HepG2 (cell line): ENCODE measurements around the gene TPX2. TPM values are rescaled to one million over a fixed set of nuclear protein-coding genes. Genes with fewer than 3 reads are reported as not detected.
A peak's percentile ranks its signal among the peaks of the same experiment; 100 is the strongest.

Source experiments
- ATAC-seq: fragments of 200-7000 bp; cut with Tn5 transposase; 3 replicates; pipeline ENCODE4 v1.9.1; 2020; ENCODE audit warnings: mild to moderate bottlenecking, moderate library complexity
- BruUV-seq: library from RNA; stranded (reverse); fragments of 400-500 nt; replicated peaks from 2 replicates; lab custom pipeline; 2021; lab: Mats Ljungman, UMichigan
- CTCF ChIA-PET: fragments of 300-600 bp; formaldehyde crosslinking; extraction: SDS; loops from one replicate; lab custom pipeline; 2021; ENCODE audit warnings: low total read pairs, inconsistent platforms, low intra/inter-chr PET ratio; lab: Yijun Ruan, JAX
- POLR2A ChIA-PET: fragments of 350-600 bp; sonication (Branson Sonifier 250); formaldehyde crosslinking; loops from one replicate; lab custom pipeline; 2020; ENCODE audit warnings: antibody characterized with exemption, inconsistent platforms; lab: Yijun Ruan, JAX
- DNase-seq: peaks from one replicate; pipeline ENCODE4 v3.0.0-alpha.2; 2015; ENCODE audit warnings: low spot score
- FAIRE-seq: peaks from 3 replicates; lab custom pipeline; 2011; peaks lifted over from hg19 to GRCh38; lab: Jason Lieb, UNC
- H2AFZ ChIP-seq: one replicate; pipeline ENCODE4 v1.6.1; 2011; ENCODE audit warnings: low read length, inconsistent platforms
- H3K27ac ChIP-seq: fragments of 300-600 bp; 3 replicates; pipeline ENCODE4 v1.8.0; 2011; ENCODE audit warnings: mixed run types, mild to moderate bottlenecking, mixed read lengths, low read length, inconsistent platforms; ENCODE audit not compliant: insufficient read depth; ENCODE audit errors: extremely low read length
- H3K27me3 ChIP-seq, 2 experiments: fragments of 200-600 bp in 1 of 2; 2 replicates in 1 of 2; 3 replicates in 1 of 2; pipeline versions ENCODE4 v1.6.0 to v1.8.0; 2011; ENCODE audit warnings: low read length in 2 of 2, mild to moderate bottlenecking in 2 of 2, moderate library complexity in 2 of 2, inconsistent platforms in 1 of 2; ENCODE audit not compliant: insufficient read depth in 2 of 2, control insufficient read depth in 1 of 2
- H3K36me3 ChIP-seq, 2 experiments: fragments of 200-600 bp in 1 of 2; replicated peaks in 1 of 2; 2 replicates in 1 of 2; 3 replicates in 1 of 2; pipeline versions ENCODE4 v1.5.1 to v1.8.0; 2011; ENCODE audit warnings: low read length in 2 of 2, inconsistent platforms in 1 of 2; ENCODE audit not compliant: insufficient read depth in 2 of 2, control insufficient read depth in 1 of 2
- H3K4me1 ChIP-seq: 2 replicates; pipeline ENCODE4 v1.5.1; 2012; ENCODE audit warnings: low read length, inconsistent platforms; ENCODE audit not compliant: insufficient read depth
- H3K4me2 ChIP-seq: 2 replicates; pipeline ENCODE4 v1.6.0; 2011; ENCODE audit warnings: low read depth, low read length, inconsistent platforms
- H3K4me3 ChIP-seq, 3 experiments: fragments of 200-600 bp in 1 of 3; sonication (generic), shearing (Covaris generic) in 1 of 3; replicated peaks in 1 of 3; 2 replicates each; pipeline ENCODE4 v1.5.1; 2011 to 2016; ENCODE audit warnings: low read length in 3 of 3, inconsistent platforms in 2 of 3, low read depth in 2 of 3, mild to moderate bottlenecking in 2 of 3, control low read depth in 1 of 3, mixed read lengths in 1 of 3; ENCODE audit not compliant: insufficient read depth in 1 of 3
- H3K79me2 ChIP-seq: one replicate; pipeline ENCODE4 v1.6.1; 2011; ENCODE audit warnings: low read length, inconsistent platforms; ENCODE audit not compliant: insufficient read depth
- H3K9ac ChIP-seq: 2 replicates; pipeline ENCODE4 v1.6.0; 2011; ENCODE audit warnings: mild to moderate bottlenecking, low read depth, low read length, inconsistent platforms; ENCODE audit not compliant: insufficient read depth
- H3K9me3 ChIP-seq: 2 replicates; pipeline ENCODE4 v1.5.1; 2012; ENCODE audit warnings: mild to moderate bottlenecking, low read length
- H4K20me1 ChIP-seq: 2 replicates; pipeline ENCODE4 v1.6.0; 2011; ENCODE audit warnings: inconsistent platforms, mild to moderate bottlenecking, low read length, moderate library complexity; ENCODE audit not compliant: insufficient read depth
- CREB1 ChIP-seq, 2 experiments: fragments of 450-650 bp in 1 of 2; IDR thresholded peaks; 2 replicates each; pipeline ENCODE4 v1.6.1; 2016 to 2017; ENCODE audit warnings: control low read depth in 1 of 2, mild to moderate bottlenecking in 1 of 2, missing compliant biosample characterization in 1 of 2, missing genetic modification characterization in 1 of 2
- FOXC1 ChIP-seq: sonication (generic); formaldehyde crosslinking; IDR thresholded peaks from 2 replicates; pipeline ENCODE4 v1.8.0; 2022; ENCODE audit warnings: mild to moderate bottlenecking, missing genetic modification reagents, borderline replicate concordance
- GTF2F1 ChIP-seq: fragments of 150-350 bp; IDR thresholded peaks from 2 replicates; pipeline ENCODE4 v1.6.1; 2014; ENCODE audit warnings: low read length
- HDAC2 ChIP-seq: sonication (generic); formaldehyde crosslinking; IDR thresholded peaks from 2 replicates; pipeline ENCODE4 v1.4.0; 2020; ENCODE audit warnings: missing genetic modification reagents
- MED8 ChIP-seq: sonication (generic); formaldehyde crosslinking; IDR thresholded peaks from 2 replicates; pipeline ENCODE4 v1.8.1; 2023; ENCODE audit warnings: mild to moderate bottlenecking, missing genetic modification reagents; ENCODE audit not compliant: insufficient replicate concordance
- MYC ChIP-seq: sonication (generic); formaldehyde crosslinking; IDR thresholded peaks from 2 replicates; pipeline ENCODE4 v1.9.0; 2021; ENCODE audit warnings: missing genetic modification reagents, borderline replicate concordance
- ONECUT2 ChIP-seq: sonication (generic); formaldehyde crosslinking; IDR thresholded peaks from 2 replicates; pipeline ENCODE4 v1.4.0; 2020; ENCODE audit warnings: missing genetic modification reagents
- PITX1 ChIP-seq: sonication (generic); formaldehyde crosslinking; IDR thresholded peaks from 2 replicates; pipeline ENCODE4 v1.5.1; 2020; ENCODE audit warnings: mild to moderate bottlenecking, missing genetic modification reagents
- SIX1 ChIP-seq: sonication (generic); formaldehyde crosslinking; IDR thresholded peaks from 2 replicates; pipeline ENCODE4 v1.4.0; 2020; ENCODE audit warnings: missing genetic modification reagents, borderline replicate concordance
- SSRP1 ChIP-seq: IDR thresholded peaks from 2 replicates; pipeline ENCODE4 v1.6.1; 2016; ENCODE audit warnings: control low read depth
- ZC3H13 ChIP-seq: sonication (generic); formaldehyde crosslinking; IDR thresholded peaks from 2 replicates; pipeline ENCODE4 v1.8.1; 2023; ENCODE audit warnings: mild to moderate bottlenecking, missing genetic modification reagents, moderate library complexity
- ZNF224 ChIP-seq: sonication (generic); formaldehyde crosslinking; IDR thresholded peaks from 2 replicates; pipeline ENCODE4 v1.5.0; 2020; ENCODE audit warnings: mild to moderate bottlenecking, missing genetic modification reagents
- ZNF343 ChIP-seq: sonication (generic); formaldehyde crosslinking; IDR thresholded peaks from 2 replicates; pipeline ENCODE4 v1.4.0; 2020; ENCODE audit warnings: mild to moderate bottlenecking, missing genetic modification reagents
- ZNF441 ChIP-seq: sonication (generic); formaldehyde crosslinking; IDR thresholded peaks from 2 replicates; pipeline ENCODE4 v1.7.0; 2021; ENCODE audit warnings: missing genetic modification reagents, borderline replicate concordance
- ZNF496 ChIP-seq: sonication (generic); formaldehyde crosslinking; IDR thresholded peaks from 2 replicates; pipeline ENCODE4 v1.8.1; 2023; ENCODE audit warnings: mild to moderate bottlenecking, moderate library complexity, missing genetic modification reagents; ENCODE audit not compliant: insufficient replicate concordance
- ZNF703 ChIP-seq: sonication (generic); formaldehyde crosslinking; IDR thresholded peaks from 2 replicates; pipeline ENCODE4 v1.5.1; 2020; ENCODE audit warnings: missing genetic modification reagents, mild to moderate bottlenecking, moderate library complexity, borderline replicate concordance
- WGBS: methylation state at CpG from one replicate; pipeline ENCODE4 v1.1.6; 2017; ENCODE audit warnings: low lambda C conversion rate; 5-methylcytosine and 5-hydroxymethylcytosine counted together
- in situ Hi-C: cut with HindIII; loops from 2 replicates; pipeline ENCODE4 v1.10.0; 2017; ENCODE audit warnings: low pct_unique_long_range_greater_than_20kb; ENCODE audit not compliant: extremely low pct_ligation_motif_present
- intact Hi-C: fragments of 100-400 bp; cut with micrococcal nuclease; formaldehyde crosslinking; loops from one replicate; pipeline ENCODE4 v1.10.0; 2022; ENCODE audit not compliant: unreplicated experiment
- polyA plus RNA-seq, 8 experiments: library from polyadenylated mRNA; depleted of rRNA in 3 of 8; stranded (reverse) in 7 of 8; unstranded in 1 of 8; fragments of >200 nt; fragmentation: Illumina TruSeq in 4 of 8; extraction: Trizol in 4 of 8; gene quantifications; 2 replicates each; pipeline versions ENCODE4 v1.2.1 to v1.2.3, GENCODE V29; 2011 to 2016; ENCODE audit warnings: low read depth in 4 of 8, missing spikeins in 1 of 8, mixed read lengths in 1 of 8; ENCODE audit not compliant: insufficient read depth in 1 of 8
- total RNA-seq, 5 experiments: library from RNA; depleted of rRNA; stranded (reverse); fragments of >200 nt; fragmentation: Illumina TruSeq; extraction: Trizol; gene quantifications; 2 replicates each; pipeline ENCODE4 v1.2.3, GENCODE V29; 2016; ENCODE audit warnings: low read depth in 1 of 5
- TF ChIP-seq, protein P1 (sequence below): sonication (generic); formaldehyde crosslinking; IDR thresholded peaks from 2 replicates; pipeline ENCODE4 v1.4.0; 2020; ENCODE audit warnings: missing genetic modification reagents, mild to moderate bottlenecking, borderline replicate concordance
- TF ChIP-seq, protein P2 (sequence below): sonication (generic); formaldehyde crosslinking; IDR thresholded peaks from 2 replicates; pipeline ENCODE4 v1.5.0; 2020; ENCODE audit warnings: mild to moderate bottlenecking, missing genetic modification reagents, borderline replicate concordance

Gene TPX2
- total and polyA plus RNA-seq, 2 of the 13 experiments (the other 11 are each of a cell fraction or from before 2014, with no cell fraction given): 34.3 to 124 TPM

DNA sequence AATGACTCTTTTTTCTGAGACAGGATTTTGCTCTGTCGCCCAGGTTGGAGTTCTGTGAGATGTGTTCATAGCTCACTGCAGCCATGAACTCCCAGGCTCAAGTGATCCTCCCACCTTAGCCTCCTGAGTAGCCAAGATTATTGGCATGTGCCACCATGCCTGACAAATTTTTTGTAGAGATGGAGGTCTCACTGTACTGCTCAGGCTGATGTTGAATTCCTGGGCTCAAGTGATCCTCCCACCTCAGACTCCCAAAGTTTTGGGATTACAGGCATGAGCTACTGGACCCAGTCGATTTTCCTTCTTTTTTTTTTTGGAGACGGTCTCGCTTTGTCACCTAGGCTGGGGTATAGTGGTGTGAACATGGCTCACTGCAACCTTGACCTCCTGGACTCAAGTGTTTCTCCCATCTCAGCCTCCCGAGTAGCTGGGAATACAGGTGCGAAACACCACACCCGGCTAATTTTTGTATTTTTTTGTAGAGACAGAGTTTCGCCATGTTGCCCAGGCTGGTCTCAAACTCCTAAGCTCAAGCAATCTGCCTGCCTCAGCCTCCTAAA lies 40.8 kb upstream of the TPX2 start:
- ChIA-PET CTCF (interaction anchor here (1.2 kb wide), 1 partner anchor 19 kb away, joined by 3 read pairs; no protein-coding TSS in a partner anchor), POLR2A (interaction anchor here (1.0 to 33.2 kb wide), 12 partner anchors 10 to 126 kb away, joined by 3 to 2822 read pairs (median 26); partner anchors contain the start of genes BCL2L1, ID1 and TPX2)
- H4K20me1 ChIP-seq: no peaks in the 10 kb centered on the region; the same call in 1 of the 2 replicates
- 80% methylated on average over 8 of the region's 8 CpGs for WGBS
- H3K9ac ChIP-seq: peak overlapping the region; percentile 44; the same call in 1 of the 2 replicates
- H3K27me3 ChIP-seq: no peaks in the 10 kb centered on the region
- no peak overlapping the region for H2AFZ ChIP-seq
- peaks cover 36 to 64% of the 10 kb centered on the region in 2 experiments for H3K36me3 ChIP-seq
- H3K4me2 ChIP-seq: peak overlapping the region; percentile 28; the same call in 1 of the 2 replicates
- H3K4me1 ChIP-seq: peaks cover 100% of the 10 kb centered on the region
- no peaks in the 10 kb centered on the region for H3K9me3 ChIP-seq
- no peak for ATAC-seq
- DNase-seq: no peak
- in situ Hi-C loops (no loop called here), intact Hi-C loops (loop anchor here (5.0 kb wide), 1 partner anchor 36 kb away; no protein-coding TSS in a partner anchor)
- H3K4me3 ChIP-seq: no peak overlapping the region
- H3K79me2 ChIP-seq: peaks cover 93% of the 10 kb centered on the region
- no TSS peak for BruUV-seq
- FAIRE-seq: no peak
- H3K27ac ChIP-seq: peak overlapping the region; percentile 83
- no peak for TF ChIP-seq PITX1
- no peak for TF ChIP-seq MYC (CRISPR knock-in tag)
- no peak; the same call in none of the 2 replicates for TF ChIP-seq SSRP1 (CRISPR knock-in tag)
- no peak for TF ChIP-seq MED8 (CRISPR knock-in tag)
- TF ChIP-seq ZNF703 (CRISPR knock-in tag): 0 out of 2 replicates have a peak, but pooled peaks have one; percentile 28
- 0 out of 2 replicates have a peak, but pooled peaks have one; percentile 72 for TF ChIP-seq ZC3H13 (CRISPR knock-in tag)
- peak; percentile 21 for TF ChIP-seq ZNF441
- TF ChIP-seq ONECUT2 (CRISPR knock-in tag): no peak
- no peak for TF ChIP-seq ZNF343 (CRISPR knock-in tag)
- TF ChIP-seq, protein P1, sequence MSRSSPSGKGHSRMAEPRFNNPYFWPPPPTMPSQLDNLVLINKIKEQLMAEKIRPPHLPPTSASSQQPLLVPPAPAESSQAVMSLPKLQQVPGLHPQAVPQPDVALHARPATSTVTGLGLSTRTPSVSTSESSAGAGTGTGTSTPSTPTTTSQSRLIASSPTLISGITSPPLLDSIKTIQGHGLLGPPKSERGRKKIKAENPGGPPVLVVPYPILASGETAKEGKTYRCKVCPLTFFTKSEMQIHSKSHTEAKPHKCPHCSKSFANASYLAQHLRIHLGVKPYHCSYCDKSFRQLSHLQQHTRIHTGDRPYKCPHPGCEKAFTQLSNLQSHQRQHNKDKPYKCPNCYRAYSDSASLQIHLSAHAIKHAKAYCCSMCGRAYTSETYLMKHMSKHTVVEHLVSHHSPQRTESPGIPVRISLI: no peak
- TF ChIP-seq HDAC2 (CRISPR knock-in tag): no peak
- peak; percentile 87; the same call in 1 of the 2 replicates for TF ChIP-seq ZNF224 (CRISPR knock-in tag)
- no peak for TF ChIP-seq SIX1
- TF ChIP-seq ZNF496: no peak
- no peak for TF ChIP-seq GTF2F1
- no peak for TF ChIP-seq FOXC1
- TF ChIP-seq, protein P2, sequence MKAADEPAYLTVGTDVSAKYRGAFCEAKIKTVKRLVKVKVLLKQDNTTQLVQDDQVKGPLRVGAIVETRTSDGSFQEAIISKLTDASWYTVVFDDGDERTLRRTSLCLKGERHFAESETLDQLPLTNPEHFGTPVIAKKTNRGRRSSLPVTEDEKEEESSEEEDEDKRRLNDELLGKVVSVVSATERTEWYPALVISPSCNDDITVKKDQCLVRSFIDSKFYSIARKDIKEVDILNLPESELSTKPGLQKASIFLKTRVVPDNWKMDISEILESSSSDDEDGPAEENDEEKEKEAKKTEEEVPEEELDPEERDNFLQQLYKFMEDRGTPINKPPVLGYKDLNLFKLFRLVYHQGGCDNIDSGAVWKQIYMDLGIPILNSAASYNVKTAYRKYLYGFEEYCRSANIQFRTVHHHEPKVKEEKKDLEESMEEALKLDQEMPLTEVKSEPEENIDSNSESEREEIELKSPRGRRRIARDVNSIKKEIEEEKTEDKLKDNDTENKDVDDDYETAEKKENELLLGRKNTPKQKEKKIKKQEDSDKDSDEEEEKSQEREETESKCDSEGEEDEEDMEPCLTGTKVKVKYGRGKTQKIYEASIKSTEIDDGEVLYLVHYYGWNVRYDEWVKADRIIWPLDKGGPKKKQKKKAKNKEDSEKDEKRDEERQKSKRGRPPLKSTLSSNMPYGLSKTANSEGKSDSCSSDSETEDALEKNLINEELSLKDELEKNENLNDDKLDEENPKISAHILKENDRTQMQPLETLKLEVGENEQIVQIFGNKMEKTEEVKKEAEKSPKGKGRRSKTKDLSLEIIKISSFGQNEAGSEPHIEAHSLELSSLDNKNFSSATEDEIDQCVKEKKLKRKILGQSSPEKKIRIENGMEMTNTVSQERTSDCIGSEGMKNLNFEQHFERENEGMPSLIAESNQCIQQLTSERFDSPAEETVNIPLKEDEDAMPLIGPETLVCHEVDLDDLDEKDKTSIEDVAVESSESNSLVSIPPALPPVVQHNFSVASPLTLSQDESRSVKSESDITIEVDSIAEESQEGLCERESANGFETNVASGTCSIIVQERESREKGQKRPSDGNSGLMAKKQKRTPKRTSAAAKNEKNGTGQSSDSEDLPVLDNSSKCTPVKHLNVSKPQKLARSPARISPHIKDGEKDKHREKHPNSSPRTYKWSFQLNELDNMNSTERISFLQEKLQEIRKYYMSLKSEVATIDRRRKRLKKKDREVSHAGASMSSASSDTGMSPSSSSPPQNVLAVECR (CRISPR knock-in tag): no peak
- no peak for TF ChIP-seq CREB1 (IDR thresholded peaks at IDR 0.05)
- no peak for TF ChIP-seq CREB1 (CRISPR knock-in tag; IDR thresholded peaks at IDR 0.05)
